HepG2 (cell line): ENCODE results near the gene NHLH2. TPM values are rescaled to one million over a fixed set of nuclear protein-coding genes. Genes with fewer than 3 reads are reported as not detected.

Source experiments
- ATAC-seq: fragments of 200-7000 bp; cut with Tn5 transposase; 3 replicates; pipeline ENCODE4 v1.9.1; 2020; ENCODE audit warnings: mild to moderate bottlenecking, moderate library complexity
- BruUV-seq: library from RNA; stranded (reverse); fragments of 400-500 nt; replicated peaks from 2 replicates; lab custom pipeline; 2021; lab: Mats Ljungman, UMichigan
- CTCF ChIA-PET: fragments of 300-600 bp; formaldehyde crosslinking; extraction: SDS; loops from one replicate; lab custom pipeline; 2021; ENCODE audit warnings: low total read pairs, inconsistent platforms, low intra/inter-chr PET ratio; lab: Yijun Ruan, JAX
- POLR2A ChIA-PET: fragments of 350-600 bp; sonication (Branson Sonifier 250); formaldehyde crosslinking; loops from one replicate; lab custom pipeline; 2020; ENCODE audit warnings: antibody characterized with exemption, inconsistent platforms; lab: Yijun Ruan, JAX
- DNase-seq: peaks from one replicate; pipeline ENCODE4 v3.0.0-alpha.2; 2015; ENCODE audit warnings: low spot score
- FAIRE-seq: peaks from 3 replicates; lab custom pipeline; 2011; peaks lifted over from hg19 to GRCh38; lab: Jason Lieb, UNC
- H2AFZ ChIP-seq: one replicate; pipeline ENCODE4 v1.6.1; 2011; ENCODE audit warnings: low read length, inconsistent platforms
- H3K27ac ChIP-seq: fragments of 300-600 bp; 3 replicates; pipeline ENCODE4 v1.8.0; 2011; ENCODE audit warnings: mixed run types, mild to moderate bottlenecking, mixed read lengths, low read length, inconsistent platforms; ENCODE audit not compliant: insufficient read depth; ENCODE audit errors: extremely low read length
- H3K27me3 ChIP-seq, 2 experiments: fragments of 200-600 bp in 1 of 2; 2 replicates in 1 of 2; 3 replicates in 1 of 2; pipeline versions ENCODE4 v1.6.0 to v1.8.0; 2011; ENCODE audit warnings: low read length in 2 of 2, mild to moderate bottlenecking in 2 of 2, moderate library complexity in 2 of 2, inconsistent platforms in 1 of 2; ENCODE audit not compliant: insufficient read depth in 2 of 2, control insufficient read depth in 1 of 2
- H3K36me3 ChIP-seq, 2 experiments: fragments of 200-600 bp in 1 of 2; replicated peaks in 1 of 2; 2 replicates in 1 of 2; 3 replicates in 1 of 2; pipeline versions ENCODE4 v1.5.1 to v1.8.0; 2011; ENCODE audit warnings: low read length in 2 of 2, inconsistent platforms in 1 of 2; ENCODE audit not compliant: insufficient read depth in 2 of 2, control insufficient read depth in 1 of 2
- H3K4me1 ChIP-seq: 2 replicates; pipeline ENCODE4 v1.5.1; 2012; ENCODE audit warnings: low read length, inconsistent platforms; ENCODE audit not compliant: insufficient read depth
- H3K4me2 ChIP-seq: 2 replicates; pipeline ENCODE4 v1.6.0; 2011; ENCODE audit warnings: low read depth, low read length, inconsistent platforms
- H3K4me3 ChIP-seq, 3 experiments: fragments of 200-600 bp in 1 of 3; sonication (generic), shearing (Covaris generic) in 1 of 3; replicated peaks in 1 of 3; 2 replicates each; pipeline ENCODE4 v1.5.1; 2011 to 2016; ENCODE audit warnings: low read length in 3 of 3, inconsistent platforms in 2 of 3, low read depth in 2 of 3, mild to moderate bottlenecking in 2 of 3, control low read depth in 1 of 3, mixed read lengths in 1 of 3; ENCODE audit not compliant: insufficient read depth in 1 of 3
- H3K79me2 ChIP-seq: one replicate; pipeline ENCODE4 v1.6.1; 2011; ENCODE audit warnings: low read length, inconsistent platforms; ENCODE audit not compliant: insufficient read depth
- H3K9ac ChIP-seq: 2 replicates; pipeline ENCODE4 v1.6.0; 2011; ENCODE audit warnings: mild to moderate bottlenecking, low read depth, low read length, inconsistent platforms; ENCODE audit not compliant: insufficient read depth
- H3K9me3 ChIP-seq: 2 replicates; pipeline ENCODE4 v1.5.1; 2012; ENCODE audit warnings: mild to moderate bottlenecking, low read length
- H4K20me1 ChIP-seq: 2 replicates; pipeline ENCODE4 v1.6.0; 2011; ENCODE audit warnings: inconsistent platforms, mild to moderate bottlenecking, low read length, moderate library complexity; ENCODE audit not compliant: insufficient read depth
- BCL6 ChIP-seq: IDR thresholded peaks from 2 replicates; pipeline ENCODE4 v1.6.1; 2016; ENCODE audit warnings: missing genetic modification reagents, missing compliant biosample characterization
- GATA4 ChIP-seq: sonication (generic); IDR thresholded peaks from 2 replicates; pipeline ENCODE4 v1.6.1; 2016; ENCODE audit warnings: antibody characterized with exemption, low read depth, borderline replicate concordance
- GPN1 ChIP-seq: sonication (generic); formaldehyde crosslinking; IDR thresholded peaks from 2 replicates; pipeline ENCODE4 v1.5.1; 2020; ENCODE audit warnings: missing genetic modification reagents, borderline replicate concordance
- KMT2A ChIP-seq: sonication (generic); formaldehyde crosslinking; IDR thresholded peaks from 2 replicates; pipeline ENCODE4 v1.4.0; 2020; ENCODE audit warnings: missing genetic modification reagents
- MIER2 ChIP-seq: IDR thresholded peaks from 2 replicates; pipeline ENCODE4 v1.6.1; 2016; ENCODE audit warnings: missing biosample characterization, missing genetic modification reagents
- ZFX ChIP-seq: sonication (generic); formaldehyde crosslinking; IDR thresholded peaks from 2 replicates; pipeline ENCODE4 v1.4.0; 2020; ENCODE audit warnings: mild to moderate bottlenecking, low read depth, missing genetic modification reagents, moderate library complexity
- ZNF253 ChIP-seq: sonication (generic); formaldehyde crosslinking; IDR thresholded peaks from 2 replicates; pipeline ENCODE4 v1.8.0; 2022; ENCODE audit warnings: mild to moderate bottlenecking, missing genetic modification reagents, borderline replicate concordance
- ZNF264 ChIP-seq: sonication (generic); formaldehyde crosslinking; IDR thresholded peaks from 2 replicates; pipeline ENCODE4 v1.4.0; 2020; ENCODE audit warnings: missing genetic modification reagents
- ZNF546 ChIP-seq: sonication (generic); formaldehyde crosslinking; conservative IDR thresholded peaks from 2 replicates; pipeline ENCODE4 v1.8.1; 2023; ENCODE audit warnings: mild to moderate bottlenecking, missing genetic modification reagents
- ZNF674 ChIP-seq: sonication (generic); formaldehyde crosslinking; IDR thresholded peaks from 2 replicates; pipeline ENCODE4 v1.5.0; 2020; ENCODE audit warnings: low read depth, mild to moderate bottlenecking, missing genetic modification reagents
- WGBS: methylation state at CpG from one replicate; pipeline ENCODE4 v1.1.6; 2017; ENCODE audit warnings: low lambda C conversion rate; 5-methylcytosine and 5-hydroxymethylcytosine counted together
- in situ Hi-C: cut with HindIII; loops from 2 replicates; pipeline ENCODE4 v1.10.0; 2017; ENCODE audit warnings: low pct_unique_long_range_greater_than_20kb; ENCODE audit not compliant: extremely low pct_ligation_motif_present
- intact Hi-C: fragments of 100-400 bp; cut with micrococcal nuclease; formaldehyde crosslinking; loops from one replicate; pipeline ENCODE4 v1.10.0; 2022; ENCODE audit not compliant: unreplicated experiment
- polyA plus RNA-seq, 8 experiments: library from polyadenylated mRNA; depleted of rRNA in 3 of 8; stranded (reverse) in 7 of 8; unstranded in 1 of 8; fragments of >200 nt; fragmentation: Illumina TruSeq in 4 of 8; extraction: Trizol in 4 of 8; gene quantifications; 2 replicates each; pipeline versions ENCODE4 v1.2.1 to v1.2.3, GENCODE V29; 2011 to 2016; ENCODE audit warnings: low read depth in 4 of 8, missing spikeins in 1 of 8, mixed read lengths in 1 of 8; ENCODE audit not compliant: insufficient read depth in 1 of 8
- total RNA-seq, 5 experiments: library from RNA; depleted of rRNA; stranded (reverse); fragments of >200 nt; fragmentation: Illumina TruSeq; extraction: Trizol; gene quantifications; 2 replicates each; pipeline ENCODE4 v1.2.3, GENCODE V29; 2016; ENCODE audit warnings: low read depth in 1 of 5
- TF ChIP-seq, protein P1 (sequence below): sonication (generic); formaldehyde crosslinking; IDR thresholded peaks from 2 replicates; pipeline ENCODE4 v1.5.1; 2020; ENCODE audit warnings: mild to moderate bottlenecking, missing genetic modification reagents, moderate library complexity
- TF ChIP-seq, protein P2 (sequence below): sonication (generic); formaldehyde crosslinking; IDR thresholded peaks from 2 replicates; pipeline ENCODE4 v1.5.0; 2020; ENCODE audit warnings: mild to moderate bottlenecking, missing genetic modification reagents

NHLH2 gene
- total and polyA plus RNA-seq, 2 of the 13 experiments (the other 11 are each of a cell fraction or from before 2014, with no cell fraction given), result not detected

DNA sequence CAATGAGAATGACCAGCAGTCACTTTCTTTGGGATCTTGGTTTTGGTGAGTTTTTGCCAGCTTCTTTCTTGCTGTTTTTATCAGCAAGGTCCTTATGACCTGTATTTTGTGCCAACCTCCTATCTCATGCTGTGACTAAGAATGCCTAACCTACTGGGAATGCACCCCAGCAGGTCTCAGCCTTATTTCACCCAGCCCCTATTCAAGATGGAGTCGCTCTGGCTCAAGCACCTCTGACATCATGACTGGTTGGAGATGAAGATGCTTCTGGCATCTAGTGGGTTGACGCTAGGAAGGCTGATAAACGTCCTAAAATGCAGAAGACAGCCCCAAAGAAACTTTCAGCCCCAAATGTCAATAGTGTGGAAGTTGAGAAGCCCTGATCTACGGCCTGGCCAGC lies 33.6 kb upstream of the NHLH2 start:
- TF ChIP-seq MIER2 (CRISPR knock-in tag) (no peak), GATA4 (no peak), ZNF674 (CRISPR knock-in tag) (no peak), ZFX (CRISPR knock-in tag) (no peak), ZNF264 (CRISPR knock-in tag) (no peak), ZNF253 (no peak), BCL6 (no peak)
- no peaks in the 10 kb centered on the region for H3K36me3 ChIP-seq
- H3K79me2 ChIP-seq, result no peaks in the 10 kb centered on the region
- FAIRE-seq, result no peak
- BruUV-seq, result no TSS peak
- WGBS, result 9% methylated on average over 4 of the region's 4 CpGs
- H3K27ac ChIP-seq, result no peak overlapping the region
- no peaks in the 10 kb centered on the region for H4K20me1 ChIP-seq
- DNase-seq, result no peak
- no peak for ATAC-seq
- no peak overlapping the region for H3K4me3 ChIP-seq
- intact Hi-C loops, result no loop called here
- H3K4me1 ChIP-seq, result no peaks in the 10 kb centered on the region
- ChIA-PET POLR2A (no interaction called here), CTCF (no interaction called here)
- in situ Hi-C loops, result no loop called here
- H2AFZ ChIP-seq, result no peak overlapping the region
- no peak overlapping the region for H3K9ac ChIP-seq
- no peaks in the 10 kb centered on the region for H3K9me3 ChIP-seq
- peaks cover 0 to 7% of the 10 kb centered on the region in 2 experiments; a peak in 1 of 5 replicates for H3K27me3 ChIP-seq
- no peak overlapping the region for H3K4me2 ChIP-seq

DNA sequence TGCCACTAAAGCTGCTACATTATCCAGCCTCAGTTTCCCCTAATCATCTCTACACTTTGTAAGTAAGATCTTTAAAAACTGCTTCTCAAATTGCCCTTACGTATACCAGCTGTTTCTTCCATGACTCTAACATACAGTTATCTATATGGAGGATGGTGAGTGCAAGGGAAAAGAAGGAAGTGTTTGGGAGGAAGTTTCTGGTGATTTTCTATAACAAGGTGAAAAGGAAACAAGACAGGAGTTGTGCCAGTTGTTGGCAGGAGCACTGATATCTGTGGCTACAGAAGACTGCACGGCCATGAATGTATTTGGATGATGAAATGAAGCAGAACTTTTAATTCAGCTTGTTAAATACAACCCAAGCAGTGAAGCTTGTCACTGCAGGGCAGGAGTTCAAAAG lies 32.3 kb upstream of the NHLH2 start:
- no peak for ATAC-seq
- CTCF ChIA-PET, result no interaction called here
- intact Hi-C loops, result no loop called here
- Histone ChIP-seq H4K20me1 (no peaks in the 10 kb centered on the region), H3K36me3 (no peaks in the 10 kb centered on the region), H3K27ac (no peak overlapping the region), H3K9me3 (no peaks in the 10 kb centered on the region), H3K9ac (no peak overlapping the region), H3K4me1 (no peaks in the 10 kb centered on the region), H2AFZ (no peak overlapping the region), H3K4me2 (no peak overlapping the region), H3K27me3 (0 out of 5 replicates have a peak, but pooled peaks cover 0 to 3% of the 10 kb centered on the region in 2 experiments), H3K79me2 (no peaks in the 10 kb centered on the region), H3K4me3 (no peak overlapping the region)
- no peak for FAIRE-seq
- POLR2A ChIA-PET, result no interaction called here
- TF ChIP-seq, protein P1, sequence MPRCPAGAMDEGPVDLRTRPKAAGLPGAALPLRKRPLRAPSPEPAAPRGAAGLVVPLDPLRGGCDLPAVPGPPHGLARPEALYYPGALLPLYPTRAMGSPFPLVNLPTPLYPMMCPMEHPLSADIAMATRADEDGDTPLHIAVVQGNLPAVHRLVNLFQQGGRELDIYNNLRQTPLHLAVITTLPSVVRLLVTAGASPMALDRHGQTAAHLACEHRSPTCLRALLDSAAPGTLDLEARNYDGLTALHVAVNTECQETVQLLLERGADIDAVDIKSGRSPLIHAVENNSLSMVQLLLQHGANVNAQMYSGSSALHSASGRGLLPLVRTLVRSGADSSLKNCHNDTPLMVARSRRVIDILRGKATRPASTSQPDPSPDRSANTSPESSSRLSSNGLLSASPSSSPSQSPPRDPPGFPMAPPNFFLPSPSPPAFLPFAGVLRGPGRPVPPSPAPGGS (CRISPR knock-in tag), result no peak
- TF ChIP-seq GPN1 (no peak), KMT2A (no peak), ZNF546 (no peak)
- TF ChIP-seq, protein P2, sequence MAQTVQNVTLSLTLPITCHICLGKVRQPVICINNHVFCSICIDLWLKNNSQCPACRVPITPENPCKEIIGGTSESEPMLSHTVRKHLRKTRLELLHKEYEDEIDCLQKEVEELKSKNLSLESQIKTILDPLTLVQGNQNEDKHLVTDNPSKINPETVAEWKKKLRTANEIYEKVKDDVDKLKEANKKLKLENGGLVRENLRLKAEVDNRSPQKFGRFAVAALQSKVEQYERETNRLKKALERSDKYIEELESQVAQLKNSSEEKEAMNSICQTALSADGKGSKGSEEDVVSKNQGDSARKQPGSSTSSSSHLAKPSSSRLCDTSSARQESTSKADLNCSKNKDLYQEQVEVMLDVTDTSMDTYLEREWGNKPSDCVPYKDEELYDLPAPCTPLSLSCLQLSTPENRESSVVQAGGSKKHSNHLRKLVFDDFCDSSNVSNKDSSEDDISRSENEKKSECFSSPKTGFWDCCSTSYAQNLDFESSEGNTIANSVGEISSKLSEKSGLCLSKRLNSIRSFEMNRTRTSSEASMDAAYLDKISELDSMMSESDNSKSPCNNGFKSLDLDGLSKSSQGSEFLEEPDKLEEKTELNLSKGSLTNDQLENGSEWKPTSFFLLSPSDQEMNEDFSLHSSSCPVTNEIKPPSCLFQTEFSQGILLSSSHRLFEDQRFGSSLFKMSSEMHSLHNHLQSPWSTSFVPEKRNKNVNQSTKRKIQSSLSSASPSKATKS, result no peak
- WGBS, result 12% methylated on average over 2 of the region's 2 CpGs
- DNase-seq, result no peak
- BruUV-seq, result no TSS peak
- in situ Hi-C loops, result no loop called here
